SU-DHL-6 (cell line): ENCODE measurements around the gene PKDCC.

Source experiments
- H2AFZ ChIP-seq: fragments of 200-600 bp; sonication (generic); 2 replicates; pipeline ENCODE4 v1.6.1; 2014; ENCODE audit warnings: low read depth, mild to moderate bottlenecking, moderate library complexity, mixed read lengths, antibody characterized with exemption, low read length; ENCODE audit not compliant: severe bottlenecking
- H3F3A ChIP-seq: fragments of 200-600 bp; shearing (Covaris generic); 2 replicates; pipeline ENCODE4 v1.6.0; 2016; ENCODE audit warnings: antibody characterized with exemption, mild to moderate bottlenecking; ENCODE audit not compliant: insufficient read depth
- H3K27ac ChIP-seq: fragments of 200-600 bp; sonication (generic); 2 replicates; pipeline ENCODE4 v1.5.1; 2016; ENCODE audit warnings: low read depth, mild to moderate bottlenecking, low read length, moderate library complexity, mixed read lengths
- H3K27me3 ChIP-seq: fragments of 200-600 bp; sonication (generic), shearing (Covaris generic); 2 replicates; pipeline ENCODE4 v1.6.0; 2014; ENCODE audit warnings: mild to moderate bottlenecking, low read length
- H3K36me3 ChIP-seq: fragments of 200-600 bp; sonication (generic); 2 replicates; pipeline ENCODE4 v1.6.1; 2014; ENCODE audit warnings: mild to moderate bottlenecking, low read length, mixed read lengths
- H3K4me2 ChIP-seq: fragments of 300-600, 200-600 bp; shearing (Covaris generic), sonication (generic); 2 replicates; pipeline ENCODE4 v1.6.0; 2014; ENCODE audit warnings: low read length, low read depth, mild to moderate bottlenecking; ENCODE audit not compliant: poor library complexity, severe bottlenecking
- H3K4me3 ChIP-seq: fragments of 200-600 bp; sonication (generic); 2 replicates; pipeline ENCODE4 v1.5.1; 2014; ENCODE audit warnings: antibody characterized with exemption, low read length, mild to moderate bottlenecking, mixed read lengths; ENCODE audit not compliant: insufficient read depth, poor library complexity, severe bottlenecking
- H3K79me2 ChIP-seq: fragments of 200-600 bp; sonication (generic); 2 replicates; pipeline ENCODE4 v1.6.1; 2014; ENCODE audit warnings: mild to moderate bottlenecking, low read length, moderate library complexity; ENCODE audit not compliant: insufficient read depth
- H3K9ac ChIP-seq: fragments of 200-600 bp; sonication (generic); 2 replicates; pipeline ENCODE4 v1.7.0; 2014; ENCODE audit warnings: mild to moderate bottlenecking, low read length
- H3K9me2 ChIP-seq: fragments of 200-600 bp; sonication (generic); replicated peaks from 2 replicates; pipeline ENCODE4 v1.6.1; 2014; ENCODE audit warnings: low read length; ENCODE audit not compliant: insufficient read depth
- H3K9me3 ChIP-seq: fragments of 200-600 bp; sonication (generic); 2 replicates; pipeline ENCODE4 v1.6.1; 2014; ENCODE audit warnings: low read length, mixed read lengths; ENCODE audit not compliant: insufficient read depth
- H4K20me1 ChIP-seq: fragments of 200-600 bp; sonication (generic); 2 replicates; pipeline ENCODE4 v1.6.1; 2014; ENCODE audit warnings: low read depth, mild to moderate bottlenecking, antibody characterized with exemption, low read length, moderate library complexity, mixed read lengths
- EZH2phosphoT487 ChIP-seq: fragments of 200-600 bp; sonication (generic), shearing (Covaris generic); conservative IDR thresholded peaks from 2 replicates; pipeline ENCODE4 v1.6.1; 2018; ENCODE audit warnings: mild to moderate bottlenecking, antibody characterized with exemption, low read length, moderate library complexity, mixed read lengths
- TF ChIP-seq, protein P1 (sequence below): fragments of 200-600 bp; sonication (generic); IDR thresholded peaks from one replicate; pipeline ENCODE4 v1.5.1; 2017; ENCODE audit warnings: antibody characterized with exemption, mild to moderate bottlenecking, low read length, moderate library complexity; ENCODE audit not compliant: insufficient read depth, poor library complexity, severe bottlenecking

PKDCC gene

GRCh38 chr2:42008241-42008921 is 39.4 kb upstream of the PKDCC start:
- no peaks in the 10 kb centered on the region for H4K20me1 ChIP-seq
- no peaks in the 10 kb centered on the region for H3K9me2 ChIP-seq
- no peak overlapping the region for H3K4me2 ChIP-seq
- H2AFZ ChIP-seq = no peak overlapping the region
- no peak overlapping the region for H3K4me3 ChIP-seq
- no peak overlapping the region for H3K9ac ChIP-seq
- TF ChIP-seq EZH2phosphoT487 = no peak
- TF ChIP-seq, protein P1, sequence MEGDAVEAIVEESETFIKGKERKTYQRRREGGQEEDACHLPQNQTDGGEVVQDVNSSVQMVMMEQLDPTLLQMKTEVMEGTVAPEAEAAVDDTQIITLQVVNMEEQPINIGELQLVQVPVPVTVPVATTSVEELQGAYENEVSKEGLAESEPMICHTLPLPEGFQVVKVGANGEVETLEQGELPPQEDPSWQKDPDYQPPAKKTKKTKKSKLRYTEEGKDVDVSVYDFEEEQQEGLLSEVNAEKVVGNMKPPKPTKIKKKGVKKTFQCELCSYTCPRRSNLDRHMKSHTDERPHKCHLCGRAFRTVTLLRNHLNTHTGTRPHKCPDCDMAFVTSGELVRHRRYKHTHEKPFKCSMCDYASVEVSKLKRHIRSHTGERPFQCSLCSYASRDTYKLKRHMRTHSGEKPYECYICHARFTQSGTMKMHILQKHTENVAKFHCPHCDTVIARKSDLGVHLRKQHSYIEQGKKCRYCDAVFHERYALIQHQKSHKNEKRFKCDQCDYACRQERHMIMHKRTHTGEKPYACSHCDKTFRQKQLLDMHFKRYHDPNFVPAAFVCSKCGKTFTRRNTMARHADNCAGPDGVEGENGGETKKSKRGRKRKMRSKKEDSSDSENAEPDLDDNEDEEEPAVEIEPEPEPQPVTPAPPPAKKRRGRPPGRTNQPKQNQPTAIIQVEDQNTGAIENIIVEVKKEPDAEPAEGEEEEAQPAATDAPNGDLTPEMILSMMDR = no peak
- no peaks in the 10 kb centered on the region for H3K79me2 ChIP-seq
- no peaks in the 10 kb centered on the region for H3K36me3 ChIP-seq
- no peaks in the 10 kb centered on the region; the same call in 1 of the 2 replicates for H3K9me3 ChIP-seq
- no peaks in the 10 kb centered on the region for H3K27me3 ChIP-seq
- no peaks in the 10 kb centered on the region for H3F3A ChIP-seq
- H3K27ac ChIP-seq = no peak overlapping the region

DNA sequence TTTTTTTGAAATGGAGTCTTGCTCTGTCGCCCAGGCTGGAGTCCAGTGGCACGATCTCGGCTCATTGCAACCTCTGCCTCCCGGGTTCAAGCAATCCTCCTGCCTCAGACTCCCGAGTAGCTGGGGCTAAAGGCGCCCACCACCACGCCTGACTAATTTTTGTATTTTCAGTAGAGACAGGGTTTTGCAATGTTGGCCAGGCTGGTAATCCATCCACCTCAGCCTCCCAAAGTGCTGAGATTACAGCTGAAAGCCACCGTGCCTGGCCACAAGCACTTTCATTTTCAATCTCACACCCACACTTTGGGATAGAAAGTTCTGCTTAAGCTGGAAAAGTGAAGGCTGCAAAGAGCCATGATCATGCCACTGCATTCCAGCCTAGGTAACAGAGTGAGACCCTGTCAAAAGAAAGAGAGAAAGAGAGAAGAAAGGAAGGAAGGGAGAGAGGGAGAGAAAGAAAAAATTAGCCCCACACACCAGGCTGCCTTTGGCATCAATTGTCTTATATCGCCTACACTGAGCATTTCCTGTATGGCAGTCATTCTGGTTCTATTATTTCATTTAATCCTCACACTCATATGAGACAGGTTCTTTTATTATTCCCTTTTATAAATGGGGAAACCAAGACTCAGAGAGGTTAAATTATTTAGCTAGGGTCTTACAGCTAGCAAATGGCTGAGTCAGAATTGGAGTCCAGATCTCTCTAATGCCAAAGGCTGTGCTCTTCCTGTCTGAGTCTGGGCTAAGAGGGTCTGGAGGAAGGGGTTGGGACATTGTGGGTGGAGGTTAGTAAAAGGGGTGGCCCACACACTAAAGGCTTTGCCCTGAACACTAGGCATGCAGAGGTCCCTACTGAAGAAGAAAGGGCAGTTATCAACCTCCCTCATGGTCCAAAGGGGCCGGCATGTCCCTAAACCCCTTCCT is 37.9 kb upstream of the PKDCC start:
- Histone ChIP-seq H2AFZ (no peak overlapping the region), H3K79me2 (no peaks in the 10 kb centered on the region), H3K36me3 (no peaks in the 10 kb centered on the region), H3K9ac (no peak overlapping the region), H3K27ac (no peak overlapping the region), H3K27me3 (no peaks in the 10 kb centered on the region), H3K4me2 (no peak overlapping the region), H3K9me3 (no peaks in the 10 kb centered on the region), H3K4me3 (no peak overlapping the region), H3K9me2 (no peaks in the 10 kb centered on the region), H4K20me1 (no peaks in the 10 kb centered on the region), H3F3A (no peaks in the 10 kb centered on the region)
- TF ChIP-seq, protein P1 = no peak
- no peak for TF ChIP-seq EZH2phosphoT487

DNA sequence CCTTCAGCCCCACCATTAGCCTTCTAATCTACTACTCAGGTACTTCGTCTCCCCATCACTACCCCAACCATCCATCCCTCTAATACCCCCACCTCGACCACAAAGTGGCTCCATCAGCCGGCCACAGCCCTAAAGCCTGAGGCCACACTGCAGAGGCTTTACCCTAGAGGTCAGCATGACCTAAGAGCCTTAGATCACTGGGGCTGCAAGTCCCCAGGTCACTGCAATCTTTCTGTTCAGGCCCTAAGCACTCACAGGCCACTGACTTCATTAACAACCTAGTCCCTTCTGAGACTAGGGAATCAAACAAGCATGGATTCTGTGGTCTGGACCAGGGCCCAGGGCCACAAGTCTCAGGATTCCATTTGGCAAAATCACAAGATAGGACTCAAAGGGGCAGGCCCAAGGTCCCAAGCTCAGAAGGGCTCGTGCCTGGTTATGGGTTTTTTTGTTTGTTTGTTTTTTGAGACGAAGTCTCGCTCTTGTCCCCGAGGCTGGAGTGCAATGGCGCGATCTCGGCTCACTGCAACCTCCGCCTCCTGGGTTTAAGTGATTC is 37.0 kb upstream of the PKDCC start:
- no peak overlapping the region for H3K4me2 ChIP-seq
- H3K4me3 ChIP-seq = no peak overlapping the region
- TF ChIP-seq, protein P1 = no peak
- no peak for TF ChIP-seq EZH2phosphoT487
- H3K36me3 ChIP-seq = no peaks in the 10 kb centered on the region
- H3K9me3 ChIP-seq = no peaks in the 10 kb centered on the region
- H3K9ac ChIP-seq = no peak overlapping the region
- H4K20me1 ChIP-seq = no peaks in the 10 kb centered on the region
- H3K79me2 ChIP-seq = no peaks in the 10 kb centered on the region
- H3F3A ChIP-seq = no peaks in the 10 kb centered on the region
- no peaks in the 10 kb centered on the region for H3K9me2 ChIP-seq
- no peak overlapping the region for H2AFZ ChIP-seq
- no peaks in the 10 kb centered on the region for H3K27me3 ChIP-seq
- no peak overlapping the region for H3K27ac ChIP-seq
